OCI-M1 (cell line): ENCODE measurements around the gene LY6G5C.

ENCODE experiments used
- DNase-seq: peaks from one replicate; lab custom pipeline; 2025; lab: John Stamatoyannopoulos, UW

LY6G5C gene

GRCh38 chr6:31691078-31691463, 10.2 kb upstream of the LY6G5C start:
- DNase-seq, result no peak

DNA sequence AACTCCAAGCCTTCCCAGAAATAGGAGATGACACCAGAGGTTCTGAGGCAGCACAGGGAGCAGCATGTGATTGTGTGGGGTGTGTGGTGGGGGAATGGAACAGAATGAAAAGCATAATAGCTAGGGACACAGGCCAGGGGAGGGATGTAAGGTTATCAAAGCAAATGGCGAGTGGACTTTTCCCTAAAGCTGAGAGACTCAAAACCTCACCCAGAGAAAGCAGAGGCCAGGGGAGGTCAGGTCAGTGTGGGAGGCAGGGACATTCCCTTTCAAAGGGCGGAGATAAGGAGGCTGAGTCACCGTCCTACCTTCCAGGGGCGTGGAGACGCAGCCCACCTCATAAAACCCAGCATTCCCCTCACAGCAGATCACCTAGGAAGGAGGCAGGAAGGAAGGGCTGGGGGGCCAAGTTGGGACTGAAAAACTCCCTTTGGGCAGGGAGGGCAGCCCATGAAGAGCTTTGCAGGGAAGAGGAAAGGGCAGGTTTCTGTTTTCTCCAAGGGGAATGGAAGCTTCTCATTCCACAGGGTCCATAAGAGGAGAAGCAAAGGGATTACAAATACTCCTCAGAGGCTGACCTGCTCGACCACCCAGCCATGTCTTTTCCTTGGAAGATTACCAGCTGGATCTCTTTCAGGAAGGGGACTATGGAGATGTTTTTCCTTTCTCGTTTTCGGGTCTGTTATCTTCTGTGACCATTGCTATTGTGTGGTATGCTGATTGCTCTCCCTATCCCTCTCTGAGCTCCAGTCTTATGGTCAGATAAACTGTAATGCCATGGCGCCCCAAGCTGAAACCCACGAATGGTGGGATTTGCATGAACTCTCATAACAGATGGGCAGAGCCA, 9.6 kb upstream of the LY6G5C start:
- peak; percentile 71 for DNase-seq

GRCh38 chr6:31689249-31690110, 8.6 kb upstream of the LY6G5C start:
- DNase-seq, result no peak

DNA sequence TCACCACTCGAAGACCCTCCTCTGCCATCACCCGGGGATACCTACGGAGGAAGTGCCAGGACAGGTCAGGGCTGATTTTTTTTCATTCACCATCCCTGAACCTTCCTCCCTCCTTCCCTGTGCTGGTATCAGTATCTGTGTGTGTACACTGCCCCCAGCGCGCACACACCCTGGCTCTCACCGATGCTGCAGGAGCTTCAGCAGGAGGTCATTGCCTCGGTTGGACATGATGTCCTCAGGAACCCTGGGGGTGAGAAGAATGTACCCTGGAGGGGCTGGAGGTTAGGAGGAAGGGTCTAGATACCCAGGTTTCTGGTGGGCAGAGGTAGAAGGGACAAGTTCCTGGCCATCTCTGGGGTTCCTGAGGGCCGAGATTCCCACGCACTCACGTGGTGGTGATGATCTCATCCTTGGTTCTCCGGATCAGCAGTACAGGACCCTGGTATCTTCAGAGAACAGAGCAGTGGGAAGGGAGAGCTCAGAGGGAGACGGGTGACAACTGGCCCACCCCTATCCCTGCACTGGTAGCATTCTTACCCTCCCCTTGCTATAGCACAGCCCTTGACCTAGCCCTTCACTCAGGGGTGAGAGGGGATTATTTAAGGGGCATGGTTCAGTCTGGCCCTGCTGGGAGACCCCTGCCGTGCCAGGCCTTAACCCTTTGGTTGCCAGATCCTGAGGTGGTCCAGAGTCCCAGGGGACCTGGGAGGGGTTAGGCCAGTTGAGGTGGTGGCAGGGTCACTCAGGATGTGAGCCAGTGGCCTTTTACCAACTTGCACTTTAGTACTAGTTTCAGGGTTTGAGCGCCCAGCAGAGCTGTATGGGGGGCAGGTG, 7.2 kb upstream of the LY6G5C start:
- no peak for DNase-seq

- no peak for DNase-seq
These were observed 6.5 kb upstream of the LY6G5C start for GRCh38 chr6:31687321-31687720.

GRCh38 chr6:31686483-31686882, 5.6 kb upstream of the LY6G5C start:
- DNase-seq, result no peak

GRCh38 chr6:31683591-31683990, 2.7 kb upstream of the LY6G5C start:
- DNase-seq, result no peak

DNA sequence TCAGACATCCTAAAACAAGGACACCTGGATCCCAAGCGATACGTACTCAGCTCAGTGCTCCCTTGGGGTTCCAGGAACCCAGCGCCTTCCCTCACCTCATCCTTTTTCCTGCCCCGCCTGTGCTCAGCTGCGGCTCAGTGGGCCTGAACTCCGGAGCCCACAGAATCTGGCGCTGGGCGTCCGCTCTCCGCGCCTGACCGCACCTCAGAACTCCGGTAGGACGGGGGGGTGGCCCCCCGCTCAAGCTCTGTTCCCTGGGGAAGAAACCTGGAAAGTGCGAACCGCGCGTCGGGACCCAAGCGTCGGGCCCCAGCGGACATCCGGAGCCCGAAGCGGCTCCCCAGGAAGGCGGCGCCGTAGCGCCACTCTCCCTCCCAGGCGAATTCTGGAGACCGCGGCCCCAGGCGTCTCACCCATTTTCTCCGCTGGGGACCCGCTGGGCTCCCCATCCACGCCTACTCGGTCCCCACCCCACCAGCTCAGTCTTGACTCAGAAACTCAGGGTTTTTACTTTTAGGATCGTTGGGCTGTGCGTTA, 336 bp upstream of the LY6G5C start:
- peak; percentile 46 for DNase-seq

DNA sequence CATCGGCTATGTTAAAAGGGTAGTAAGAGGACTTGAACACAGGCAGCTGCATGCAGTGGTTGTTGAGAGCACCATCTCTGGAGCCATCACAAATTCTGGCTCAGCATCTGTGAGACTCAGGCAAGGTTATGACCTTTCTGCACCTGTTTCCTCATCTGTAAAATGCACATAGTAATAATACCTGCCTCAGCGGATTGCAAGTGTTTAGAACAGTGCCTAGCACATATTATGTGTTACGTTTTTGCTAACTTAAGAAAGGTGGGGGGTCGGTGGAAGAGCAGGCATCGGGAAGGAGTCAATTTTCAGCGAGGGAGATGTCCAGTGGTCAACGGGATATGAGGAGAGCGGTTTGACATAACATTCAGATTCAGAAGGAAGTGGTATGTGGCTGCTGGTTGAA, 2.9 kb downstream of the LY6G5C start:
- DNase-seq, result no peak

GRCh38 chr6:31676904-31677303, 4.0 kb downstream of the LY6G5C start:
- no peak for DNase-seq

DNA sequence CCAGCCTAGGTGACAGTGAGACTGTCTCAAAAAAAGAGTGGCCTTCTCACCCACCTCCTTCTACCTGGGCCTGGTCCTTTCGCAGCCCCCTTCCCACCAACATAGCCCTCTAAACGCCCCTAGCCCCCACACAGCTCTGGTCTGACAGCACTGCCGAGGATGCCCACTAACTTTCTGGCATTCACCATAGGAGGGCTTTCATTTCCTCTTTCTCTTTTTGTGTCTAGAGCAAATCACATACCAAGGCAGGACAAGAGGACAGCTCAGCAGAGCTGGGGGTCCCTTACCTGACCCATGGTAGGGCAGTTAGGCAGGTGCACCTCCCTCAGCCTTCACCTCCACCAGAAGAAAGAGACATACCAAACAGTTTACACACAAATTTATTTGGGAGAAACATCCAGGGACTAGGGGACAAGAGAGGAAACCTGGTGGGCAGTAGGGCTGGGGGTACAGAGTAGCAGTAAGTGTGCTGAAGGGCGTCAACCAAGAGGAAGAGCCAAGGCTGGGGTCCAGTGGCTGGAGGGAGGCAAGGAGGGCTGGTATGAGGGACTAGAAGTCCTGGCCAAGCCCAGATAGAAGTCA, 4.5 kb downstream of the LY6G5C start:
- no peak for DNase-seq

- DNase-seq, result no peak
These were observed 11.2 kb downstream of the LY6G5C start, which contains the start of gene LY6G5B for GRCh38 chr6:31669676-31670075. Gene LY6G5B (plus strand): TSS chr6:31669976. CDS start chr6:31670951, 975 bp downstream.

GRCh38 chr6:31666337-31666965, 14.4 kb downstream of the LY6G5C start:
- no peak for DNase-seq

GRCh38 chr6:31665501-31666336, 15.1 kb downstream of the LY6G5C start, which contains the start of gene CSNK2B:
Gene CSNK2B (plus strand): TSS chr6:31666080. CDS start chr6:31666832, 752 bp downstream.
- peak; percentile 99 for DNase-seq

DNA sequence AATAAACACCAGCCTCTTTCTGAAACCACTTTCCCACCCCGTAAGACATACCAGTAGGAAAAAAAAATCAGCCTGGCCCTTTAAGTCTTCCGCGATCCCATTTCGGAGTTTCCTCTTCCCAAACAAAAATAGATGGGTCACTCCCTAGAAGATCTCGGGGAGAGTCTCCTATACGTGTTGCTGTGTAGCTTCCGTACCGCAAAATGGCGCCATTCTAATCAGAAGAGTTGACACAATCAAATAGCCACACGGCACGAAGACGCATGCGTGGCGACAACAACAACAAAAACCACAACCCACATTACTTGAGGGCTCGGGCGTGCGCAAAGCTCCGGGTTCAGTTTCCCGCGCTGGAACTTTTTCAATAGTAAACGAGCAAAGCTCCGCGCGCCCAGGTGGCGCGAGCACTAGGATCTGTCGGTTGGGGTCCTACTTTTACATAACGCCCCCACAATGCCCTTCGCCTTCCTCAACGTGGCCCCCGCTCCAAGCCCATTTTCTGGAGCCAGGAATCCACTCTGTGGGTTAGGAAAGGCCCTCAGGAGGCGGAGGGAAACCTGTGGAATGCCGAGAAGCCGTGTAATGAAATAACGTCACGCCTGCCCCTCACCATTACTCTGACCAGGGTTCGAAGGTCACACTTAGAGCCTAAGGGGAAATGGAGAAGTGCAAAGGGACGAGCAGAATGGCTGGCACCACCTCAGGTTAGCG, 15.9 kb downstream of the LY6G5C start, which contains the start of gene GPANK1:
Gene GPANK1 (minus strand): TSS at position 208 of the 711 bp plus-strand sequence. CDS start 519 bp downstream, outside the sequence.
- DNase-seq, result peak; percentile 98

DNA sequence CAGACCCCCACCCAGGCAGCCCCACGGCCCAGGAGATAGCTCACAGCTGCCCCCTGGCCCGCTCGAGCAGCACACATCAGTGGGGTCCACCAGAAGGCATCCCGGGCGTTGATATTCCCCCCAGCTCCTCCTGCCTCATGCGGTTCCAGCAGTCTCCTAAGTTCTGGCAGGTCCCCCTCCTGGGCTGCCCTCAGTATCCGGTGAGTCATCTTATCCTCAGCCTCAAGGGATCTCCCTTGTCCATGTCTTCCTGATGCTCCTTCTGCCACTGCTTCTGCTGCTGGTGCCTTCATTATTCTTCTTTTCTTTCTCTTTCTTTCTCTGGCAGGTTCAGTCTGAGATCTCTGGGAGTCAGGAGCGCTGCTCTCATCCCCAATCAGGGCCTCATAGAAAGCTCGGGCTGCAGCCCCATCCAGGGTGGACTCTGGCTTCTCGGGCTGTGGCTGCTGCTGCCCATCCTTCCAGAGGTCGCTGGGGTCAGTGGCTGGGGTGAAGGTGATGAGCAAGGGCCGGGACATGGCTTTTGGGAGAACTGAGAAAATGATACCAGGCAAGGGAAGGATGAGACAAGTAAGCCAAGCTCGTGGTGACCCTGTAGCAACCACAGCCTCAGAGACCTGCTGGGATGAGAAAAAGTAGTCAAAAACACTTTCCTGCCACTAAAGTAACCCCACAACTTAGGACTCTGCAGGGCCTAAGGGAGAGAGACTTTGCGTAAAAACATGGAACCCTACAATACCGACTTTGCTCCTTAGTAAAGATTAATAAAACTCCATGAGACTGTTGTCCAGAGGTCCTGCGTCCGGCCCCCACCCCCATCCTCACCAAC, 16.7 kb downstream of the LY6G5C start:
- peak; percentile 56 for DNase-seq

DNA sequence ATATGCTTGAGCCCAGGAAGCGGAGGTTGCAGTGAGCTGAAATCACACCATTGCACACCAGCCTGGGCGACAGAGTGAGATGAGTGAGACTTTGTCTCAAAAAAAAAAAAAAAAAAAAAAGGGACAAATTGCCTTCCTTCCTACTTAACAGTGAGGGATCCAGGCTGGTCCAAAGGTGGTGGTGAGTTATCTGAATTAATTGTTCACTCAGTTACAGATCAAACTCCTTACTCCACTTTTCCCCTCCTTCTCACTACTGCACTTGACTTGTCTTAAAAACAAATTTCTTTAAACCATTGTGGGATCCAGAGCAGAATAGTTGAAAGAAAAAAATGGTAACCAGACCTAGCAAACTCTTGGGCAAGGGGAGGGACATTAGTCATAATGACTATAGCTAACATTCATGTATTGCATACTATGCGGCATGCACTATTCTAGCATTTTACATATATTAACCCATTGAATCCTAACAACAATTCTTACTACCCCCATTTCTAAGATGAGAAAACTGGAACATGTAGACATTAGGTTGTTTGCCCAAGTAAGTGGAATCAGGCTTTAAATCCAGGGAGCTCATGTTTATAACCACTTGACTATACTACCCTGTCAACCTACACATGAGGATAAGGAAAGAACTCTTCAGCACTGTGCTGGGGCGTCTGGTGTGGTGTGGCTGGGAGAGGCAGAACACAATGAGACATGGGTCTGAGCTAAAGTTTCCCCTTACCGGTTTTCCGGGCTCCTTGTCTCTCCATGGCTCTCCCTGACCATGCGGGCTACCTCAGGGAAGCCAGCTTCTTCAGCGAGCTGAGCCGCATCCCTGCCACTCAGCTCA, 17.5 kb downstream of the LY6G5C start:
- no peak for DNase-seq
